ENCODE results near the gene CMKLR1. TPM values are rescaled to one million over a fixed set of nuclear protein-coding genes. Genes with fewer than 3 reads are reported as not detected.

Gene CMKLR1
- total and polyA plus RNA-seq, 9 of the 15 experiments (the other 6 are each of a cell fraction or from before 2014, with no cell fraction given): 0.11 to 1.4 (median 0.20) TPM

DNA sequence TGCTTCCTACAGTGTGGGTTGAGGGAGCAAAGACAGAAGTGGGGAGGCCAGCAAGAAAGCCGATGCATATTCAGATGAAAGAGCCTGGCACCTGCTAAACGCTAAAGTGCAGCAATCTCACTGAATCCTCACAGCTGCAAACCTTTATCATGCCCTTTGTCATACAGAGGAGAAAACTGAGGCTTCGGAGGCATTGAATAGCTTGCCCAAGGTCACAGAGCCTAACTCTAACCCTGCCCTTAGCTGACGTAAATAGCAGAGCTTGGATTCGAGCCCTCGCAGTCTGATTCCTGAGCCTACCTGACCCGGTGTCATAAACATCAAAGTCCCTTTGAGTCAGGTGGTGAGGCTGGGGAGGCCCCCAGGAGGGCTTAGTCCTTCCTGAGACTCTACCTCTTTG, 54.9 kb downstream of the CMKLR1 start:
- Histone ChIP-seq H2AFZ (ENCODE audit: low read depth, low read length) (no peak overlapping the region), H3K79me2 (ENCODE audit: control insufficient read depth, insufficient read depth, low read length) (no peaks in the 10 kb centered on the region), H3K27me3 (ENCODE audit: control insufficient read depth in 2 of 2, insufficient read depth in 2 of 2, low read length in 2 of 2) (peaks cover 0 to 31% of the 10 kb centered on the region in 2 experiments; a peak in 2 of 5 replicates), H3K4me1 (replicated peaks in 1 of 2; ENCODE audit: control insufficient read depth in 2 of 2, insufficient read depth in 2 of 2, low read length in 2 of 2) (no peaks in the 10 kb centered on the region), H3K4me2 (ENCODE audit: insufficient read depth, low read length) (no peak overlapping the region), H3K4me3 (no peak overlapping the region), H3K9ac (ENCODE audit: insufficient read depth in 1 of 2, low read depth in 2 of 2, low read length in 2 of 2) (no peak overlapping the region), H3K27ac (ENCODE audit: extremely low read depth, low read depth, low read length) (no peak overlapping the region), H3K9me3 (replicated peaks; ENCODE audit: control insufficient read depth, insufficient read depth, low read depth, low read length) (no peaks in the 10 kb centered on the region), H4K20me1 (replicated peaks; ENCODE audit: control insufficient read depth, insufficient read depth, low read length) (no peaks in the 10 kb centered on the region; the same call in 1 of the 2 replicates), H3K36me3 (ENCODE audit: control insufficient read depth, insufficient read depth, low read length) (no peaks in the 10 kb centered on the region), H3K9me1 (ENCODE audit: control insufficient read depth, insufficient read depth, low read length) (no peaks in the 10 kb centered on the region)
- FAIRE-seq (no peak), ATAC-seq (no peak), DNase-seq (ENCODE audit: extremely low read depth in 1 of 4, low spot score in 3 of 4) (no peak)
- TF ChIP-seq ELF2 (CRISPR knock-in tag; IDR thresholded peaks at IDR 0.05) (no peak), MTA3 (IDR thresholded peaks at IDR 0.05; ENCODE audit: borderline replicate concordance) (no peak), NR2C1 (IDR thresholded peaks at IDR 0.05) (no peak), NR2C1 (tag; IDR thresholded peaks at IDR 0.05) (no peak), DDX20 (tag; IDR thresholded peaks at IDR 0.05; ENCODE audit: low read depth) (no peak), PRPF4 (IDR thresholded peaks at IDR 0.05; ENCODE audit: insufficient read depth, low read depth, low read length, poor library complexity, severe bottlenecking) (no peak), ZNF143 (CRISPR knock-in tag; IDR thresholded peaks at IDR 0.05) (no peak), RUNX1 (IDR thresholded peaks at IDR 0.05; ENCODE audit: low read depth) (no peak), BRF1 (IDR thresholded peaks at IDR 0.05; ENCODE audit: borderline replicate concordance, extremely low read depth, insufficient read length) (no peak), XRCC3 (IDR thresholded peaks at IDR 0.05) (no peak), TAF1 (IDR thresholded peaks at IDR 0.05; ENCODE audit: control insufficient read depth, extremely low read depth, insufficient read depth, low read length, severe bottlenecking) (no peak), THRAP3 (IDR thresholded peaks at IDR 0.05; ENCODE audit: borderline replicate concordance) (no peak), SMAD2 (IDR thresholded peaks at IDR 0.05; ENCODE audit: low read depth, low read length) (no peak), FOXJ3 (CRISPR knock-in tag; IDR thresholded peaks at IDR 0.05) (no peak), TOE1 (IDR thresholded peaks at IDR 0.05; ENCODE audit: borderline replicate concordance) (no peak), TOE1 (CRISPR knock-in tag; IDR thresholded peaks at IDR 0.05; ENCODE audit: borderline replicate concordance, low read depth) (no peak)
- TF ChIP-seq, protein P1, sequence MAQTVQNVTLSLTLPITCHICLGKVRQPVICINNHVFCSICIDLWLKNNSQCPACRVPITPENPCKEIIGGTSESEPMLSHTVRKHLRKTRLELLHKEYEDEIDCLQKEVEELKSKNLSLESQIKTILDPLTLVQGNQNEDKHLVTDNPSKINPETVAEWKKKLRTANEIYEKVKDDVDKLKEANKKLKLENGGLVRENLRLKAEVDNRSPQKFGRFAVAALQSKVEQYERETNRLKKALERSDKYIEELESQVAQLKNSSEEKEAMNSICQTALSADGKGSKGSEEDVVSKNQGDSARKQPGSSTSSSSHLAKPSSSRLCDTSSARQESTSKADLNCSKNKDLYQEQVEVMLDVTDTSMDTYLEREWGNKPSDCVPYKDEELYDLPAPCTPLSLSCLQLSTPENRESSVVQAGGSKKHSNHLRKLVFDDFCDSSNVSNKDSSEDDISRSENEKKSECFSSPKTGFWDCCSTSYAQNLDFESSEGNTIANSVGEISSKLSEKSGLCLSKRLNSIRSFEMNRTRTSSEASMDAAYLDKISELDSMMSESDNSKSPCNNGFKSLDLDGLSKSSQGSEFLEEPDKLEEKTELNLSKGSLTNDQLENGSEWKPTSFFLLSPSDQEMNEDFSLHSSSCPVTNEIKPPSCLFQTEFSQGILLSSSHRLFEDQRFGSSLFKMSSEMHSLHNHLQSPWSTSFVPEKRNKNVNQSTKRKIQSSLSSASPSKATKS (CRISPR knock-in tag; IDR thresholded peaks at IDR 0.05): no peak
- TF ChIP-seq, protein P2, sequence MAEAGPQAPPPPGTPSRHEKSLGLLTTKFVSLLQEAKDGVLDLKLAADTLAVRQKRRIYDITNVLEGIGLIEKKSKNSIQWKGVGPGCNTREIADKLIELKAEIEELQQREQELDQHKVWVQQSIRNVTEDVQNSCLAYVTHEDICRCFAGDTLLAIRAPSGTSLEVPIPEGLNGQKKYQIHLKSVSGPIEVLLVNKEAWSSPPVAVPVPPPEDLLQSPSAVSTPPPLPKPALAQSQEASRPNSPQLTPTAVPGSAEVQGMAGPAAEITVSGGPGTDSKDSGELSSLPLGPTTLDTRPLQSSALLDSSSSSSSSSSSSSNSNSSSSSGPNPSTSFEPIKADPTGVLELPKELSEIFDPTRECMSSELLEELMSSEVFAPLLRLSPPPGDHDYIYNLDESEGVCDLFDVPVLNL (CRISPR knock-in tag; IDR thresholded peaks at IDR 0.05; ENCODE audit: low read depth): no peak
- TF ChIP-seq, protein P3, sequence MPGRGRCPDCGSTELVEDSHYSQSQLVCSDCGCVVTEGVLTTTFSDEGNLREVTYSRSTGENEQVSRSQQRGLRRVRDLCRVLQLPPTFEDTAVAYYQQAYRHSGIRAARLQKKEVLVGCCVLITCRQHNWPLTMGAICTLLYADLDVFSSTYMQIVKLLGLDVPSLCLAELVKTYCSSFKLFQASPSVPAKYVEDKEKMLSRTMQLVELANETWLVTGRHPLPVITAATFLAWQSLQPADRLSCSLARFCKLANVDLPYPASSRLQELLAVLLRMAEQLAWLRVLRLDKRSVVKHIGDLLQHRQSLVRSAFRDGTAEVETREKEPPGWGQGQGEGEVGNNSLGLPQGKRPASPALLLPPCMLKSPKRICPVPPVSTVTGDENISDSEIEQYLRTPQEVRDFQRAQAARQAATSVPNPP (IDR thresholded peaks at IDR 0.05; ENCODE audit: borderline replicate concordance, insufficient read depth, insufficient read length): no peak
- BruUV-seq (replicated peaks): no TSS peak
- in situ Hi-C loops (cut with MboI) (no loop called here), intact Hi-C loops (cut with micrococcal nuclease) (no loop called here)
- CTCF ChIA-PET (ENCODE audit: low intra/inter-chr PET ratio): no interaction called here
- POLR2A ChIA-PET: interaction anchor here (0.6 to 1.3 kb wide), 3 partner anchors 11 to 307 kb away, joined by 3 read pairs; no protein-coding TSS in a partner anchor
- WGBS (ENCODE audit: insufficient coverage, low coverage, missing lambda C conversion rate): 0% methylated on average over 7 of the region's 7 CpGs

Measured in K562 (cell line).